Activated B cell treated with CpG ODN at 0.5 μM for 24 hours (primary cell): ENCODE measurements around the gene PPP3R2. TPM values are rescaled to one million over a fixed set of nuclear protein-coding genes. Genes with fewer than 3 reads are reported as not detected.
"Not testable (repeated sequence)": the region's sequence is repeated elsewhere in the genome, so short reads cannot be mapped to it uniquely, and the experiment has no call there.

ENCODE experiments used
- ATAC-seq: fragments of 200-7000 bp; cut with Tn5 transposase; one replicate; pipeline ENCODE4 v1.10.0; 2021; ENCODE audit warnings: low read depth, mild to moderate bottlenecking, moderate library complexity
- CTCF ChIA-PET: fragments of 350-600 bp; sonication (Branson Sonifier 250); formaldehyde crosslinking; loops from one replicate; lab custom pipeline; 2021; ENCODE audit warnings: antibody characterized with exemption; lab: Charles Lee
- POLR2A ChIA-PET: fragments of 350-600 bp; sonication (Branson Sonifier 250); formaldehyde crosslinking; loops from one replicate; lab custom pipeline; 2021; ENCODE audit warnings: antibody characterized with exemption; lab: Charles Lee
- DNase-seq: peaks from one replicate; pipeline ENCODE4 v3.0.0; 2022
- H3K27ac Mint-ChIP-seq: one replicate; pipeline ENCODE4 v1.8.0; 2020; ENCODE audit warnings: mixed read lengths
- H3K27me3 Mint-ChIP-seq: one replicate; pipeline ENCODE4 v1.8.0; 2021; ENCODE audit warnings: mixed read lengths
- H3K36me3 Mint-ChIP-seq: one replicate; pipeline ENCODE4 v1.8.0; 2021; ENCODE audit warnings: low read depth, mixed read lengths
- H3K4me1 Mint-ChIP-seq: one replicate; pipeline ENCODE4 v1.8.0; 2021; ENCODE audit warnings: mixed read lengths
- H3K4me3 Mint-ChIP-seq: one replicate; pipeline ENCODE4 v1.8.0; 2020; ENCODE audit warnings: mild to moderate bottlenecking, mixed read lengths
- H3K9me3 Mint-ChIP-seq: one replicate; pipeline ENCODE4 v1.8.0; 2020; ENCODE audit warnings: mixed read lengths
- CTCF ChIP-seq: fragments of 200-600 bp; IDR thresholded peaks from one replicate; pipeline ENCODE4 v1.8.0; 2022; ENCODE audit warnings: antibody characterized with exemption, mild to moderate bottlenecking
- intact Hi-C: fragments of 100-400 bp; cut with micrococcal nuclease; formaldehyde crosslinking; loops from one replicate; pipeline ENCODE4 v1.15.1; 2024
- total RNA-seq: library from RNA; stranded (reverse); gene quantifications from 2 replicates; pipeline ENCODE4 v1.2.3, GENCODE V29; 2022

PPP3R2 gene
- total RNA-seq, 1 donor from 2014 or later = not detected

DNA sequence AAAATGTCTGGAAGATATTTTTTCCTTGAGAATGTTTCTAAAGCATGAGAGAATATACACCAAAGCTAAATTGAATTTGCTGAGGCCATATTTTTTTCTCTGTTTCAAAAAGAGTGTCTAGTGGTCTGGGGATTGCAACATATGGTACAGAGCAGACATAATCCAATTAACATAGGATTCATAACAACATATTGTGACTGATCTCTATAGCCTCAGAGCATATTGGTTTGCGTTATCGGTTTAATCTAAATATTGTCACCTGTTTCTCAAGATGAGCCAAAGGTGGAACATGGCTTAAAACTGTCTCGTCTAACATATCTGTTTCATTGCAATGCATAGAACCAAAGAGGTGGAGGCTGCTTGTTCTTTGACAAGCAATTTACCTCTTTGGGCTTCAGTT lies 3.9 kb downstream of the PPP3R2 start:
- Mint-ChIP-seq H3K9me3 (no peaks in the 10 kb centered on the region), H3K4me3 (no peak overlapping the region), H3K27ac (no peak overlapping the region), H3K4me1 (no peaks in the 10 kb centered on the region), H3K27me3 (peaks cover 4% of the 10 kb centered on the region), H3K36me3 (no peaks in the 10 kb centered on the region)
- TF ChIP-seq CTCF = no peak
- CTCF ChIA-PET = interaction anchor here (2.6 kb wide), 1 partner anchor 10 kb away, joined by 8 read pairs; no protein-coding TSS in a partner anchor
- intact Hi-C loops = no loop called here
- DNase-seq (no peak), ATAC-seq (no peak)
- POLR2A ChIA-PET = no interaction called here

GRCh38 chr9:101590074-101590473 lies 4.7 kb downstream of the PPP3R2 start:
- intact Hi-C loops, DNase-seq, H3K27me3 Mint-ChIP-seq, H3K4me3 Mint-ChIP-seq, H3K36me3 Mint-ChIP-seq, POLR2A ChIA-PET, H3K9me3 Mint-ChIP-seq, H3K27ac Mint-ChIP-seq, H3K4me1 Mint-ChIP-seq, CTCF ChIA-PET, ATAC-seq: not testable (repeated sequence)

GRCh38 chr9:101587332-101588043 lies 7.3 kb downstream of the PPP3R2 start:
- Mint-ChIP-seq H3K27ac (no peak overlapping the region), H3K27me3 (no peaks in the 10 kb centered on the region), H3K4me1 (no peaks in the 10 kb centered on the region), H3K36me3 (no peaks in the 10 kb centered on the region), H3K9me3 (no peaks in the 10 kb centered on the region), H3K4me3 (no peak overlapping the region)
- no peak for DNase-seq
- POLR2A ChIA-PET = no interaction called here
- TF ChIP-seq CTCF = no peak
- no peak for ATAC-seq
- CTCF ChIA-PET = interaction anchor here (0.6 kb wide), 1 partner anchor 1874 kb away, joined by 3 read pairs; no protein-coding TSS in a partner anchor
- intact Hi-C loops = no loop called here

- DNase-seq (no peak), ATAC-seq (no peak)
- Mint-ChIP-seq H3K4me1 (no peaks in the 10 kb centered on the region), H3K27ac (no peak overlapping the region), H3K27me3 (no peaks in the 10 kb centered on the region), H3K36me3 (no peaks in the 10 kb centered on the region), H3K4me3 (no peak overlapping the region), H3K9me3 (no peaks in the 10 kb centered on the region)
- intact Hi-C loops = no loop called here
- no peak for TF ChIP-seq CTCF
- POLR2A ChIA-PET = no interaction called here
- CTCF ChIA-PET = interaction anchor here (0.6 kb wide), 1 partner anchor 1875 kb away, joined by 3 read pairs; no protein-coding TSS in a partner anchor
Observed at GRCh38 chr9:101586651-101587050, 8.1 kb downstream of the PPP3R2 start.

- ChIA-PET CTCF (no interaction called here), POLR2A (no interaction called here)
- Mint-ChIP-seq H3K9me3 (no peaks in the 10 kb centered on the region), H3K4me1 (no peaks in the 10 kb centered on the region), H3K27ac (no peak overlapping the region), H3K36me3 (no peaks in the 10 kb centered on the region), H3K4me3 (no peak overlapping the region), H3K27me3 (no peaks in the 10 kb centered on the region)
- DNase-seq = no peak
- TF ChIP-seq CTCF = no peak
- ATAC-seq = no peak
- intact Hi-C loops = no loop called here
Observed at GRCh38 chr9:101585740-101586139, 9.0 kb downstream of the PPP3R2 start.
